ENCODE data around the gene C1orf226. TPM values are rescaled to one million over a fixed set of nuclear protein-coding genes. Genes with fewer than 3 reads are reported as not detected.

C1orf226 gene
- total and polyA plus RNA-seq, 4 donors: 2.1 to 7.9 (median 2.4) TPM

- no peak for TF ChIP-seq CTCF (IDR thresholded peaks at IDR 0.05; ENCODE audit: control extremely low read depth, extremely low read depth)
- WGBS, 2 donors: 90 to 95% methylated on average over 3 of the region's 3 CpGs
- no peak overlapping the region for H3K9ac ChIP-seq (ENCODE audit: insufficient read depth in 1 of 2, low read length in 2 of 2)
These were observed 38.6 kb downstream of the C1orf226 start for GRCh38 chr1:162420120-162420519.

GRCh38 chr1:162421258-162422164 lies 40.0 kb downstream of the C1orf226 start:
- TF ChIP-seq CTCF (IDR thresholded peaks at IDR 0.05; ENCODE audit: control extremely low read depth, extremely low read depth): no peak
- no peak overlapping the region for H3K9ac ChIP-seq (ENCODE audit: insufficient read depth in 1 of 2, low read length in 2 of 2)
- 32 to 63% methylated on average over 5 of the region's 5 CpGs for WGBS, 2 donors

More at GRCh38 chr1:162420120-162420519, 38.6 kb downstream of the C1orf226 start:
- Histone ChIP-seq H3K4me3 (no peak overlapping the region), H3K9me3 (ENCODE audit: control insufficient read depth in 4 of 4, insufficient read depth in 3 of 4, low read length in 3 of 4) (peaks cover 0 to under 1% (median 0%) of the 10 kb centered on the region in 4 donors), H3K27me3 (ENCODE audit: control insufficient read depth in 3 of 3, insufficient read depth in 3 of 3, low read length in 2 of 3) (no peaks in the 10 kb centered on the region), H3K27ac (ENCODE audit: low read depth in 1 of 2, low read length in 1 of 2) (no peak overlapping the region), H3K36me3 (ENCODE audit: control insufficient read depth in 4 of 4, insufficient read depth in 4 of 4, low read length in 4 of 4) (no peaks in the 10 kb centered on the region), H3K4me1 (ENCODE audit: control insufficient read depth in 5 of 5, insufficient read depth in 5 of 5, low read length in 5 of 5) (no peaks in the 10 kb centered on the region)
- no peak for DNase-seq
- no peak for ATAC-seq (ENCODE audit: insufficient read depth, low FRiP score)

GRCh38 chr1:162422662-162423375 lies 41.3 kb downstream of the C1orf226 start:
- no peak overlapping the region for H3K27ac ChIP-seq (ENCODE audit: low read depth in 1 of 2, low read length in 1 of 2)
- no peak for DNase-seq
- no peak overlapping the region for H3K9ac ChIP-seq (ENCODE audit: insufficient read depth in 1 of 2, low read length in 2 of 2)
- H3K27me3 ChIP-seq (ENCODE audit: control insufficient read depth in 3 of 3, insufficient read depth in 3 of 3, low read length in 2 of 3): no peaks in the 10 kb centered on the region
- H3K4me1 ChIP-seq (ENCODE audit: control insufficient read depth in 5 of 5, insufficient read depth in 5 of 5, low read length in 5 of 5): no peaks in the 10 kb centered on the region
- H3K36me3 ChIP-seq (ENCODE audit: control insufficient read depth in 4 of 4, insufficient read depth in 4 of 4, low read length in 4 of 4): no peaks in the 10 kb centered on the region
- TF ChIP-seq CTCF (IDR thresholded peaks at IDR 0.05; ENCODE audit: control extremely low read depth, extremely low read depth): no peak
- WGBS, 2 donors: 72 to 81% methylated on average over 10 of the region's 10 CpGs
- no peak for ATAC-seq (ENCODE audit: insufficient read depth, low FRiP score)
- no peak overlapping the region for H3K4me3 ChIP-seq
- no peaks in the 10 kb centered on the region for H3K9me3 ChIP-seq (ENCODE audit: control insufficient read depth in 4 of 4, insufficient read depth in 3 of 4, low read length in 3 of 4)

More at GRCh38 chr1:162421258-162422164, 40.0 kb downstream of the C1orf226 start:
- DNase-seq: peak in 2 of 3 donors; percentile 6 to 29
- Histone ChIP-seq H3K27ac (ENCODE audit: low read depth in 1 of 2, low read length in 1 of 2) (no peak overlapping the region), H3K36me3 (ENCODE audit: control insufficient read depth in 4 of 4, insufficient read depth in 4 of 4, low read length in 4 of 4) (no peaks in the 10 kb centered on the region), H3K9me3 (ENCODE audit: control insufficient read depth in 4 of 4, insufficient read depth in 3 of 4, low read length in 3 of 4) (no peaks in the 10 kb centered on the region), H3K4me3 (no peak overlapping the region), H3K27me3 (ENCODE audit: control insufficient read depth in 3 of 3, insufficient read depth in 3 of 3, low read length in 2 of 3) (no peaks in the 10 kb centered on the region), H3K4me1 (ENCODE audit: control insufficient read depth in 5 of 5, insufficient read depth in 5 of 5, low read length in 5 of 5) (no peaks in the 10 kb centered on the region)
- ATAC-seq (ENCODE audit: insufficient read depth, low FRiP score): no peak

All from lung (tissue), 12 donors.